Measurements from ENCODE around the gene SLC43A1. TPM values are rescaled to one million over a fixed set of nuclear protein-coding genes. Genes with fewer than 3 reads are reported as not detected.

SLC43A1 gene
- polyA plus RNA-seq, 1 of the 3 experiments (the other 2 are of a cell fraction) = 4.4 TPM

- H3K4me2 ChIP-seq = no peak overlapping the region
- no peaks in the 10 kb centered on the region for H3K4me1 ChIP-seq (ENCODE audit: control insufficient read depth in 1 of 2, insufficient read depth in 2 of 2, low read depth in 1 of 2, low read length in 1 of 2)
- ChIA-PET POLR2A (no interaction called here), CTCF (interaction anchor here (1.4 to 7.6 kb wide), 2 partner anchors 16 to 92 kb away, joined by 6 to 36 read pairs; partner anchors contain the start of gene UBE2L6)
- H3K9me3 ChIP-seq = no peaks in the 10 kb centered on the region
- no peak for DNase-seq
- H3K4me3 ChIP-seq (ENCODE audit: low read depth in 2 of 2, low read length in 1 of 2) = no peak overlapping the region
- H3F3A ChIP-seq (replicated peaks; ENCODE audit: insufficient read depth) = no peaks in the 10 kb centered on the region
- no peak overlapping the region for H2AFZ ChIP-seq (ENCODE audit: low read depth)
- H3K36me3 ChIP-seq (replicated peaks in 1 of 2; ENCODE audit: control insufficient read depth in 1 of 2, insufficient read depth in 2 of 2, low read length in 1 of 2) = peaks cover 13 to 44% of the 10 kb centered on the region in 2 experiments
- H3K9ac ChIP-seq = no peak overlapping the region
- no peak for TF ChIP-seq YY1 (IDR thresholded peaks at IDR 0.05; ENCODE audit: low read depth)
- TF ChIP-seq RCOR1 (IDR thresholded peaks at IDR 0.05; ENCODE audit: low read length) = no peak
- TF ChIP-seq POLR2AphosphoS5 (IDR thresholded peaks at IDR 0.05; ENCODE audit: low read depth, low read length) = no peak
- no peak for TF ChIP-seq NFIC (IDR thresholded peaks at IDR 0.05; ENCODE audit: borderline replicate concordance)
- no peak for TF ChIP-seq MEF2A (IDR thresholded peaks at IDR 0.05; ENCODE audit: borderline replicate concordance, low read depth)
- TF ChIP-seq TCF12 (IDR thresholded peaks at IDR 0.05) = no peak
- TF ChIP-seq USF1 (IDR thresholded peaks at IDR 0.05; ENCODE audit: borderline replicate concordance, low read depth) = no peak
- no peak for TF ChIP-seq RAD21 (IDR thresholded peaks at IDR 0.05; ENCODE audit: low read length)
- TF ChIP-seq MXI1 (IDR thresholded peaks at IDR 0.05; ENCODE audit: low read depth, low read length) = no peak
- TF ChIP-seq FOXM1 (IDR thresholded peaks at IDR 0.05; ENCODE audit: low read depth) = no peak
- TF ChIP-seq ELF1 (IDR thresholded peaks at IDR 0.05) = no peak
- no peak for TF ChIP-seq MAX (IDR thresholded peaks at IDR 0.05; ENCODE audit: low read depth)
- H3K9me2 ChIP-seq = no peaks in the 10 kb centered on the region
- no peaks in the 10 kb centered on the region for H3K79me2 ChIP-seq (ENCODE audit: insufficient read depth)
- H4K20me1 ChIP-seq (ENCODE audit: insufficient read depth) = no peaks in the 10 kb centered on the region
- no peak overlapping the region for H3K27ac ChIP-seq (ENCODE audit: low read depth in 2 of 2, low read length in 1 of 2)
- no peaks in the 10 kb centered on the region for H3K27me3 ChIP-seq (ENCODE audit: insufficient read depth)
- 83% methylated on average over 4 of the region's 4 CpGs for WGBS (ENCODE audit: low lambda C conversion rate)
Observed at GRCh38 chr11:57551941-57552340, 36.4 kb upstream of the SLC43A1 start.

- Histone ChIP-seq H3K79me2 (ENCODE audit: insufficient read depth) (no peaks in the 10 kb centered on the region), H3K4me3 (ENCODE audit: low read depth in 2 of 2, low read length in 1 of 2) (no peak overlapping the region), H3K4me2 (no peak overlapping the region), H4K20me1 (ENCODE audit: insufficient read depth) (no peaks in the 10 kb centered on the region), H3K27me3 (ENCODE audit: insufficient read depth) (no peaks in the 10 kb centered on the region), H3F3A (replicated peaks; ENCODE audit: insufficient read depth) (no peaks in the 10 kb centered on the region), H3K4me1 (ENCODE audit: control insufficient read depth in 1 of 2, insufficient read depth in 2 of 2, low read depth in 1 of 2, low read length in 1 of 2) (no peaks in the 10 kb centered on the region), H3K9me2 (no peaks in the 10 kb centered on the region), H3K27ac (ENCODE audit: low read depth in 2 of 2, low read length in 1 of 2) (no peak overlapping the region), H3K36me3 (replicated peaks in 1 of 2; ENCODE audit: control insufficient read depth in 1 of 2, insufficient read depth in 2 of 2, low read length in 1 of 2) (peaks cover 1 to 44% of the 10 kb centered on the region in 2 experiments), H3K9me3 (no peaks in the 10 kb centered on the region), H2AFZ (ENCODE audit: low read depth) (no peak overlapping the region), H3K9ac (no peak overlapping the region)
- TF ChIP-seq CHD2 (IDR thresholded peaks at IDR 0.05; ENCODE audit: low read length, partially characterized antibody) (no peak), SIN3A (IDR thresholded peaks at IDR 0.05; ENCODE audit: borderline replicate concordance, low read depth, low read length) (no peak), RCOR1 (IDR thresholded peaks at IDR 0.05; ENCODE audit: low read length) (no peak)
- no peak for DNase-seq
- ChIA-PET CTCF (interaction anchor here (0.6 to 7.6 kb wide), 4 partner anchors 8 to 94 kb away, joined by 3 to 36 read pairs (median 6); partner anchors contain the start of gene UBE2L6), POLR2A (no interaction called here)
- WGBS (ENCODE audit: low lambda C conversion rate) = 89% methylated on average over 8 of the region's 8 CpGs
Observed at GRCh38 chr11:57549983-57550382, 34.5 kb upstream of the SLC43A1 start.

Measured in SK-N-SH (cell line).